AG09319 (cell line): ENCODE data around the gene FBXO30.

Experiments
- DNase-seq: peaks from one replicate; pipeline ENCODE4 v3.0.0-alpha.2; 2010; ENCODE audit warnings: low read depth; ENCODE audit errors: extremely low read depth
- TF ChIP-seq, protein P1 (sequence below): IDR thresholded peaks from 2 replicates; pipeline ENCODE4 v1.5.1; 2011; ENCODE audit warnings: low read depth, mild to moderate bottlenecking, inconsistent platforms, low read length, moderate library complexity

Gene FBXO30

GRCh38 chr6:145818796-145819195 lies 4.2 kb upstream of the FBXO30 start:
- TF ChIP-seq, protein P1, sequence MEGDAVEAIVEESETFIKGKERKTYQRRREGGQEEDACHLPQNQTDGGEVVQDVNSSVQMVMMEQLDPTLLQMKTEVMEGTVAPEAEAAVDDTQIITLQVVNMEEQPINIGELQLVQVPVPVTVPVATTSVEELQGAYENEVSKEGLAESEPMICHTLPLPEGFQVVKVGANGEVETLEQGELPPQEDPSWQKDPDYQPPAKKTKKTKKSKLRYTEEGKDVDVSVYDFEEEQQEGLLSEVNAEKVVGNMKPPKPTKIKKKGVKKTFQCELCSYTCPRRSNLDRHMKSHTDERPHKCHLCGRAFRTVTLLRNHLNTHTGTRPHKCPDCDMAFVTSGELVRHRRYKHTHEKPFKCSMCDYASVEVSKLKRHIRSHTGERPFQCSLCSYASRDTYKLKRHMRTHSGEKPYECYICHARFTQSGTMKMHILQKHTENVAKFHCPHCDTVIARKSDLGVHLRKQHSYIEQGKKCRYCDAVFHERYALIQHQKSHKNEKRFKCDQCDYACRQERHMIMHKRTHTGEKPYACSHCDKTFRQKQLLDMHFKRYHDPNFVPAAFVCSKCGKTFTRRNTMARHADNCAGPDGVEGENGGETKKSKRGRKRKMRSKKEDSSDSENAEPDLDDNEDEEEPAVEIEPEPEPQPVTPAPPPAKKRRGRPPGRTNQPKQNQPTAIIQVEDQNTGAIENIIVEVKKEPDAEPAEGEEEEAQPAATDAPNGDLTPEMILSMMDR, result no peak
- no peak for DNase-seq

DNA sequence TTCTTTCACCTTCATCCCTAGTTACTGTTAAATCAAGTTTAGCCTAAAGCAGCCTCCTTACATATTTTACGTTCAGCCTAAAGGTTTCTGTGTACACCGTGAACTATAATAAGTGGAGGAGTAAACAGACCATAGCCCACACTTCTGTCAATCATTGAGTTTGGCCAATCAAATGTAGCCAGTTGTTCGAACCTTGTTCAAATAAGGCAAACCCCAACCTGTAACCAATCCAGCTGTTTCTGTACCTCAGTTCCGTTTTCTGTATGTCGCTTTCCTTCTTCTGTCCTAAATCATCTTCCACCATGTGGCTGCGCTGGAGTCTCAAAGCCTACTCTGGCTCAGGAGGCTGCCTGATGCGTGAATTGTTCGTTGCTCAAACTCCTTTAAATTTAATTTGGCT lies 1.8 kb upstream of the FBXO30 start:
- TF ChIP-seq, protein P1, result no peak
- DNase-seq, result no peak

GRCh38 chr6:145815309-145816274 lies 997 bp upstream of the FBXO30 start:
- DNase-seq, result no peak

GRCh38 chr6:145814035-145814500 lies 527 bp downstream of the FBXO30 start:
- DNase-seq, result no peak
- TF ChIP-seq, protein P1, result no peak

More at GRCh38 chr6:145815309-145816274, 997 bp upstream of the FBXO30 start:
- TF ChIP-seq, protein P1, result no peak

DNA sequence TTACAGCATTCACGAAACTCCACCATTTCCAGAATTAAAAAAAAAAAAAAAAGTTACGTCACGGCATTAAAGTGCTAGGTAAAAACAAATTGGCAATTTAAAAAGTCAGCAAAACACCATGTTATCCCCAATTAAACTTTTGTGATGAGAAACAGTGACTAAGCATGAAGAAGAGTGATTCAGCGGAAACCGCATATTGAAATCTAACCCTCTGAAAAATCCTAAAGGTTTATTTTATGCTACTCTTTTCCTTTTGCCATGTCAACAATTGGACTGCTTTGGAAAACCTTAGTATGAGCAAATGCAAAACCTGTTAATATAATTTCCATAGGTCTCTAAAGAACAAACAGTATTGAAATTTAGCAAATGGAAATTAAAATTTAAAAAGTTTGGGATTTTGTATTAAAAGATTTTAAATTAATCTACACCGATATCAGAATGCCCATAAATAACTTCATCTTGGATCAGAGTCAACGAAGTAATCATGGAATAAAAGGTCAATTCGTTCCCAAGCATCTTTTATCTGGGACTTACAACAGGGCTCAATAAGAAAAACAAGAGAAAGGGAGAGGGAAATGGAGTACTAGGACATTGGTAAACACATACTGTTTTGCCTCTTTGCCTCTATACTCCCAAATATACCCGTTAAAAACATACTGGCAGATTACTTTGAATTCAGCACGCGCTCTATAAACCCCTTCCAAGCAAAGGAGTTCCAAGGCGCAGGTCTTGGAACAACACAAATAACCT lies 1.1 kb downstream of the FBXO30 start:
- no peak for DNase-seq
- TF ChIP-seq, protein P1, result no peak

- DNase-seq, result no peak
- TF ChIP-seq, protein P1, result no peak
Observed at GRCh38 chr6:145811741-145812140, 2.9 kb downstream of the FBXO30 start.

DNA sequence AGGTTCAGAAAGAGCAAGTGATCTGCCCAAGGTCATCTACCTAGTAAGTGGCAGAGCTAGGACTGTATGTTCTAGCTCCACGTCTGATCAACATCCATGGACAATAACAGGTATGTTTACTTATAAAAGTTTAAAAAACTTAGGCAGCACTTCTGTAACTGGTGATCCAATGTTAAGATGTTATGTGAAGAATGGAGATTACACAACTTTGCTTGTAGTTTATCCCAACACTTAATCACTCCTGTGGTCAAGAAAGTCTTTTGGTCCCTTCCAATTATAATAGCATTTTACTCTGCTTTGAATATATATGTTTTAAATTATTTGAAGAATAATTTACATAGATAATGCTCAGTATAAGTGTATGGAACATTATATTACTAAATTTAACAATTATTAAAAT lies 4.8 kb downstream of the FBXO30 start:
- no peak for DNase-seq
- TF ChIP-seq, protein P1, result no peak
